ENCODE data around the gene USP37. TPM values are rescaled to one million over a fixed set of nuclear protein-coding genes. Genes with fewer than 3 reads are reported as not detected.
"Not testable (repeated sequence)": the region's sequence is repeated elsewhere in the genome, so short reads cannot be mapped to it uniquely, and the experiment has no call there.

The USP37 gene
- total RNA-seq, 1 experiment from 2014 or later, result 16.4 TPM

GRCh38 chr2:218564056-218564455 is 4.1 kb downstream of the USP37 start:
- no peak for DNase-seq (ENCODE audit: unreplicated experiment)
- BruUV-seq (replicated peaks), result no TSS peak
- ChIA-PET CTCF (interaction anchor here (0.6 to 1.5 kb wide), 5 partner anchors 84 to 730 kb away, joined by 3 to 5 read pairs (median 3); partner anchors contain the start of gene TTLL4), POLR2A (interaction anchor here (1.0 kb wide), 1 partner anchor 108 kb away, joined by 3 read pairs; the partner anchor contains the start of gene STK36)
- H3K27ac Mint-ChIP-seq (ENCODE audit: low read depth, unreplicated experiment), result no peak overlapping the region
- H3K27me3 Mint-ChIP-seq (ENCODE audit: insufficient read depth, unreplicated experiment), result no peaks in the 10 kb centered on the region
- peaks cover 21% of the 10 kb centered on the region for H3K4me1 Mint-ChIP-seq (ENCODE audit: insufficient read depth, unreplicated experiment)
- H3K4me3 Mint-ChIP-seq (ENCODE audit: unreplicated experiment), result no peak overlapping the region
- intact Hi-C loops (cut with micrococcal nuclease), result no loop called here
- no peaks in the 10 kb centered on the region for H3K9me3 Mint-ChIP-seq (ENCODE audit: unreplicated experiment)
- no peak for TF ChIP-seq CTCF (IDR thresholded peaks at IDR 0.05; ENCODE audit: unreplicated experiment)
- H3K36me3 Mint-ChIP-seq (ENCODE audit: insufficient read depth, unreplicated experiment), result peaks cover 36% of the 10 kb centered on the region

GRCh38 chr2:218558986-218559385 is 9.2 kb downstream of the USP37 start:
- DNase-seq (ENCODE audit: unreplicated experiment), result no peak
- peaks cover 78% of the 10 kb centered on the region for H3K36me3 Mint-ChIP-seq (ENCODE audit: insufficient read depth, unreplicated experiment)
- POLR2A ChIA-PET, result interaction anchor here (1.4 kb wide), 1 partner anchor 11 kb away, joined by 3 read pairs; no protein-coding TSS in a partner anchor
- BruUV-seq (replicated peaks), result no TSS peak
- no peak for TF ChIP-seq CTCF (IDR thresholded peaks at IDR 0.05; ENCODE audit: unreplicated experiment)
- H3K27me3 Mint-ChIP-seq (ENCODE audit: insufficient read depth, unreplicated experiment), result no peaks in the 10 kb centered on the region
- CTCF ChIA-PET, result no interaction called here
- H3K9me3 Mint-ChIP-seq (ENCODE audit: unreplicated experiment), result no peaks in the 10 kb centered on the region
- H3K4me3 Mint-ChIP-seq (ENCODE audit: unreplicated experiment), result no peak overlapping the region
- intact Hi-C loops (cut with micrococcal nuclease), result no loop called here
- H3K4me1 Mint-ChIP-seq (ENCODE audit: insufficient read depth, unreplicated experiment), result peaks cover under 1% of the 10 kb centered on the region
- no peak overlapping the region for H3K27ac Mint-ChIP-seq (ENCODE audit: low read depth, unreplicated experiment)

- ChIA-PET CTCF (no interaction called here), POLR2A (interaction anchor here (1.4 kb wide), 1 partner anchor 12 kb away, joined by 3 read pairs; no protein-coding TSS in a partner anchor)
- peaks cover 82% of the 10 kb centered on the region for H3K36me3 Mint-ChIP-seq (ENCODE audit: insufficient read depth, unreplicated experiment)
- H3K9me3 Mint-ChIP-seq (ENCODE audit: unreplicated experiment), result no peaks in the 10 kb centered on the region
- no peaks in the 10 kb centered on the region for H3K4me1 Mint-ChIP-seq (ENCODE audit: insufficient read depth, unreplicated experiment)
- intact Hi-C loops (cut with micrococcal nuclease), result no loop called here
- BruUV-seq (replicated peaks), result no TSS peak
- no peak overlapping the region for H3K4me3 Mint-ChIP-seq (ENCODE audit: unreplicated experiment)
- H3K27ac Mint-ChIP-seq (ENCODE audit: low read depth, unreplicated experiment), result no peak overlapping the region
- no peak for DNase-seq (ENCODE audit: unreplicated experiment)
- H3K27me3 Mint-ChIP-seq (ENCODE audit: insufficient read depth, unreplicated experiment), result no peaks in the 10 kb centered on the region
- TF ChIP-seq CTCF (IDR thresholded peaks at IDR 0.05; ENCODE audit: unreplicated experiment), result no peak
These were observed 10.2 kb downstream of the USP37 start for GRCh38 chr2:218557941-218558340.

- no peak for DNase-seq (ENCODE audit: unreplicated experiment)
- Mint-ChIP-seq H3K4me3 (ENCODE audit: unreplicated experiment) (no peak overlapping the region), H3K27me3 (ENCODE audit: insufficient read depth, unreplicated experiment) (no peaks in the 10 kb centered on the region), H3K4me1 (ENCODE audit: insufficient read depth, unreplicated experiment) (no peaks in the 10 kb centered on the region), H3K9me3 (ENCODE audit: unreplicated experiment) (no peaks in the 10 kb centered on the region), H3K36me3 (ENCODE audit: insufficient read depth, unreplicated experiment) (peaks cover 77% of the 10 kb centered on the region), H3K27ac (ENCODE audit: low read depth, unreplicated experiment) (no peak overlapping the region)
- ChIA-PET POLR2A (no interaction called here), CTCF (interaction anchor here (0.7 kb wide), 1 partner anchor 54 kb away, joined by 3 read pairs; no protein-coding TSS in a partner anchor)
- intact Hi-C loops (cut with micrococcal nuclease), result no loop called here
- no peak for TF ChIP-seq CTCF (IDR thresholded peaks at IDR 0.05; ENCODE audit: unreplicated experiment)
- BruUV-seq (replicated peaks), result no TSS peak
These were observed 12.6 kb downstream of the USP37 start for GRCh38 chr2:218555527-218555926.

GRCh38 chr2:218554225-218554624 is 13.9 kb downstream of the USP37 start:
- CTCF ChIA-PET; POLR2A ChIA-PET; intact Hi-C loops (cut with micrococcal nuclease); BruUV-seq (replicated peaks); H3K9me3 Mint-ChIP-seq (ENCODE audit: unreplicated experiment); H3K4me1 Mint-ChIP-seq (ENCODE audit: insufficient read depth, unreplicated experiment); H3K27ac Mint-ChIP-seq (ENCODE audit: low read depth, unreplicated experiment); H3K27me3 Mint-ChIP-seq (ENCODE audit: insufficient read depth, unreplicated experiment); H3K4me3 Mint-ChIP-seq (ENCODE audit: unreplicated experiment); DNase-seq (ENCODE audit: unreplicated experiment): not testable (repeated sequence)
- peaks cover 72% of the 10 kb centered on the region for H3K36me3 Mint-ChIP-seq (ENCODE audit: insufficient read depth, unreplicated experiment)
